GM12878 (cell line): ENCODE results near the gene SERPINA9. TPM values are rescaled to one million over a fixed set of nuclear protein-coding genes. Genes with fewer than 3 reads are reported as not detected.

Experiments used
- ATAC-seq: fragments of 200-7000 bp; cut with Tn5 transposase; 3 replicates; pipeline ENCODE4 v1.9.1; 2020; ENCODE audit warnings: mild to moderate bottlenecking, moderate library complexity
- BruUV-seq: library from RNA; stranded (reverse); fragments of 400-500 nt; replicated peaks from 2 replicates; lab custom pipeline; 2021; lab: Mats Ljungman, UMichigan
- CTCF ChIA-PET: fragments of 300-600 bp; sonication (Branson Sonifier 250); formaldehyde crosslinking; extraction: SDS; loops from one replicate; lab custom pipeline; 2021; ENCODE audit warnings: inconsistent platforms; lab: Yijun Ruan, JAX
- POLR2A ChIA-PET: fragments of 350-600 bp; formaldehyde crosslinking; extraction: SDS; loops from one replicate; lab custom pipeline; 2021; ENCODE audit warnings: inconsistent platforms; lab: Charles Lee
- RAD21 ChIA-PET: fragments of 300-600 bp; sonication (Branson Sonifier 250); formaldehyde crosslinking; loops from one replicate; lab custom pipeline; 2023; ENCODE audit warnings: antibody characterized with exemption; ENCODE audit not compliant: unreplicated experiment; lab: Charles Lee
- SMC1A ChIA-PET: fragments of 300-600 bp; sonication (Branson Sonifier 250); formaldehyde crosslinking; loops from one replicate; lab custom pipeline; 2023; ENCODE audit not compliant: unreplicated experiment, uncharacterized antibody; lab: Charles Lee
- DNase-seq: peaks from one replicate; pipeline ENCODE4 v3.0.0-alpha.2; 2011; ENCODE audit warnings: low read depth, low spot score
- FAIRE-seq: peaks from 3 replicates; lab custom pipeline; 2011; peaks lifted over from hg19 to GRCh38; lab: Jason Lieb, UNC
- H2AFZ ChIP-seq: 2 replicates; pipeline ENCODE4 v1.6.0; 2011; ENCODE audit warnings: low read depth, low read length, control low read depth; ENCODE audit not compliant: control insufficient read depth
- H3K27ac ChIP-seq: 2 replicates; pipeline ENCODE4 v1.5.1; 2011; ENCODE audit warnings: control low read depth; ENCODE audit not compliant: control insufficient read depth, insufficient read depth
- H3K27me3 ChIP-seq, 2 experiments: replicated peaks in 1 of 2; 2 replicates each; pipeline versions ENCODE4 v1.6.0 to v1.6.1; 2011; ENCODE audit warnings: low read length in 1 of 2; ENCODE audit not compliant: control insufficient read depth in 2 of 2, insufficient read depth in 2 of 2
- H3K36me3 ChIP-seq, 2 experiments: 2 replicates each; pipeline ENCODE4 v1.5.1; 2011; ENCODE audit warnings: low read length in 1 of 2; ENCODE audit not compliant: control insufficient read depth in 2 of 2, insufficient read depth in 2 of 2
- H3K4me1 ChIP-seq: 2 replicates; pipeline ENCODE4 v1.6.1; 2011; ENCODE audit warnings: mild to moderate bottlenecking, low read length, moderate library complexity, mixed read lengths; ENCODE audit not compliant: control insufficient read depth, insufficient read depth
- H3K4me2 ChIP-seq: 2 replicates; pipeline ENCODE4 v1.6.0; 2011; ENCODE audit warnings: control low read depth; ENCODE audit not compliant: control insufficient read depth, insufficient read depth
- H3K4me3 ChIP-seq: fragments of 200-600 bp; sonication (generic); 2 replicates; pipeline ENCODE4 v1.5.1; 2016
- H3K79me2 ChIP-seq: 2 replicates; pipeline ENCODE4 v1.6.0; 2011; ENCODE audit warnings: low read length; ENCODE audit not compliant: control insufficient read depth, insufficient read depth
- H3K9ac ChIP-seq: 2 replicates; pipeline ENCODE4 v1.8.0; 2011; ENCODE audit warnings: low read length, control low read depth, mixed read lengths; ENCODE audit not compliant: control insufficient read depth, insufficient read depth
- H3K9me3 ChIP-seq: replicated peaks from 3 replicates; pipeline ENCODE4 v1.5.1; 2011; ENCODE audit warnings: mild to moderate bottlenecking, low read length; ENCODE audit not compliant: control insufficient read depth, insufficient read depth
- H4K20me1 ChIP-seq: 2 replicates; pipeline ENCODE4 v1.6.0; 2011; ENCODE audit not compliant: control insufficient read depth, insufficient read depth
- CBX3 ChIP-seq: fragments of 200-600 bp; sonication (generic); IDR thresholded peaks from 2 replicates; pipeline ENCODE4 v1.6.1; 2016; ENCODE audit warnings: low read depth, borderline replicate concordance
- CREB1 ChIP-seq: IDR thresholded peaks from 2 replicates; pipeline ENCODE4 v1.6.1; 2012; ENCODE audit warnings: low read depth, mild to moderate bottlenecking, inconsistent platforms
- FOXM1 ChIP-seq: IDR thresholded peaks from 2 replicates; pipeline ENCODE4 v1.6.1; 2012; ENCODE audit warnings: low read depth, mild to moderate bottlenecking, inconsistent platforms, low read length, moderate library complexity
- JUND ChIP-seq: IDR thresholded peaks from 2 replicates; pipeline ENCODE4 v1.6.1; 2012; ENCODE audit warnings: low read depth, mild to moderate bottlenecking, low read length, improper control_type of control experiment, moderate library complexity
- PAX8 ChIP-seq: fragments of 450-650 bp; IDR thresholded peaks from 2 replicates; pipeline ENCODE4 v1.6.1; 2017; ENCODE audit warnings: mild to moderate bottlenecking, moderate library complexity
- RAD51 ChIP-seq: fragments of 450-650 bp; IDR thresholded peaks from 2 replicates; pipeline ENCODE4 v1.6.1; 2016; ENCODE audit warnings: moderate library complexity, mild to moderate bottlenecking, inconsistent platforms
- WGBS: methylation state at CpG from one replicate; pipeline ENCODE4 v1.1.6; 2016; ENCODE audit warnings: low lambda C conversion rate; ENCODE audit not compliant: insufficient replicate concordance, insufficient coverage; ENCODE audit errors: missing lambda C conversion rate; 5-methylcytosine and 5-hydroxymethylcytosine counted together
- in situ Hi-C: fragments of 300-500 bp; cut with MboI; formaldehyde crosslinking; loops from 9 replicates; pipeline ENCODE4 v1.14.3; 2018; ENCODE audit warnings: mixed read lengths
- intact Hi-C: fragments of 100-400 bp; cut with micrococcal nuclease; formaldehyde crosslinking; loops from one replicate; pipeline ENCODE4 v1.14.2; 2022; ENCODE audit not compliant: unreplicated experiment
- polyA plus RNA-seq, 11 experiments: library from polyadenylated mRNA; depleted of rRNA in 4 of 11; unstranded in 6 of 11; stranded (reverse) in 5 of 11; fragments of >200 nt; fragmentation: Nextera tagmentation in 4 of 11; fragmentation: Illumina TruSeq in 1 of 11; extraction: Ambion mirVana in 4 of 11; extraction: Trizol in 1 of 11; gene quantifications; 1 replicate in 1 of 11; 2 replicates in 10 of 11; pipeline versions ENCODE4 v1.2.1 to v1.2.3, GENCODE V29; 2011 to 2016; ENCODE audit warnings: inconsistent platforms in 2 of 11, missing spikeins in 2 of 11, low read depth in 1 of 11
- total RNA-seq, 4 experiments: library from RNA; depleted of rRNA in 3 of 4; stranded (reverse); fragments of >200 nt in 3 of 4; fragmentation: Illumina TruSeq in 1 of 4; extraction: Trizol in 1 of 4; gene quantifications; 2 replicates each; pipeline versions ENCODE4 v1.2.1 to v1.2.3, GENCODE V29; 2013 to 2021
- TF ChIP-seq, protein P1 (sequence below): IDR thresholded peaks from 2 replicates; pipeline ENCODE4 v1.6.1; 2012; ENCODE audit warnings: low read length, inconsistent platforms
- TF ChIP-seq, protein P2 (sequence below): IDR thresholded peaks from 2 replicates; pipeline ENCODE4 v1.6.1; 2011; ENCODE audit warnings: mild to moderate bottlenecking, low read depth, low read length, moderate library complexity; ENCODE audit not compliant: insufficient replicate concordance
- TF ChIP-seq, protein P3 (sequence below): fragments of 450-650 bp; IDR thresholded peaks from 2 replicates; pipeline ENCODE4 v1.6.1; 2016; ENCODE audit warnings: mild to moderate bottlenecking
- TF ChIP-seq, protein P4 (sequence below): fragments of 450-650 bp; IDR thresholded peaks from 2 replicates; pipeline ENCODE4 v1.6.1; 2018; ENCODE audit warnings: borderline replicate concordance, mild to moderate bottlenecking; ENCODE audit not compliant: partially characterized antibody

Gene SERPINA9
- total and polyA plus RNA-seq, 10 of the 15 experiments (the other 5 are each of a cell fraction or from before 2014, with no cell fraction given) = 0.05 TPM; not detected in 9

DNA sequence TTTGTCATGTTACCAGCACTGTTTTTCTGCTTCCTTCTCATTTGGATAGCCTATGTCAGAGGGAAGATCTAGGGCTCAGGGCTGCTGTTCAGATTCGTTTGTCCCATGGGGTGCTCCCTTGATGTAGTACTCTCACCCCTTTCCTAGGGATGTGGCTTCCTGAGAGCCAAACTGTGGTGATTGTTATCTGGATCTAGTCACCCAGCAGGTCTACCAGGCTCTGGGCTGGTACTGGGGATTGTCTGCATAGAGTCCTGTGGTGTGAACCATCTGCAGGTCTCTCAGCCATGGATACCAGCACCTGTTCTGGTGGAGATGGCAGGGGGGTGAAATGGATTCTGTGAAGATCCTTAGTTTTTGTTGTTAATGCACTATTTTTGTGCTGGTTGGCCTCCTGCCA lies 17.9 kb downstream of the SERPINA9 start:
- DNase-seq = no peak
- ATAC-seq = no peak
- SMC1A ChIA-PET = no interaction called here
- RAD21 ChIA-PET = no interaction called here
- Histone ChIP-seq H3K79me2 (no peaks in the 10 kb centered on the region), H3K9me3 (no peaks in the 10 kb centered on the region; the same call in 2 of the 3 replicates), H3K4me2 (no peak overlapping the region), H3K27ac (no peak overlapping the region), H3K36me3 (no peaks in the 10 kb centered on the region), H2AFZ (no peak overlapping the region), H3K4me3 (no peak overlapping the region), H4K20me1 (no peaks in the 10 kb centered on the region), H3K27me3 (no peaks in the 10 kb centered on the region), H3K9ac (no peak overlapping the region), H3K4me1 (no peaks in the 10 kb centered on the region)
- POLR2A ChIA-PET = no interaction called here
- 10% methylated on average over 1 of the region's 1 CpG for WGBS
- intact Hi-C loops = no loop called here
- CTCF ChIA-PET = interaction anchor here (0.7 kb wide), 1 partner anchor 29 kb away, joined by 3 read pairs; no protein-coding TSS in a partner anchor
- TF ChIP-seq, protein P1, sequence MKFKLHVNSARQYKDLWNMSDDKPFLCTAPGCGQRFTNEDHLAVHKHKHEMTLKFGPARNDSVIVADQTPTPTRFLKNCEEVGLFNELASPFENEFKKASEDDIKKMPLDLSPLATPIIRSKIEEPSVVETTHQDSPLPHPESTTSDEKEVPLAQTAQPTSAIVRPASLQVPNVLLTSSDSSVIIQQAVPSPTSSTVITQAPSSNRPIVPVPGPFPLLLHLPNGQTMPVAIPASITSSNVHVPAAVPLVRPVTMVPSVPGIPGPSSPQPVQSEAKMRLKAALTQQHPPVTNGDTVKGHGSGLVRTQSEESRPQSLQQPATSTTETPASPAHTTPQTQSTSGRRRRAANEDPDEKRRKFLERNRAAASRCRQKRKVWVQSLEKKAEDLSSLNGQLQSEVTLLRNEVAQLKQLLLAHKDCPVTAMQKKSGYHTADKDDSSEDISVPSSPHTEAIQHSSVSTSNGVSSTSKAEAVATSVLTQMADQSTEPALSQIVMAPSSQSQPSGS = no peak
- no peak for FAIRE-seq
- in situ Hi-C loops = no loop called here
- BruUV-seq = no TSS peak

DNA sequence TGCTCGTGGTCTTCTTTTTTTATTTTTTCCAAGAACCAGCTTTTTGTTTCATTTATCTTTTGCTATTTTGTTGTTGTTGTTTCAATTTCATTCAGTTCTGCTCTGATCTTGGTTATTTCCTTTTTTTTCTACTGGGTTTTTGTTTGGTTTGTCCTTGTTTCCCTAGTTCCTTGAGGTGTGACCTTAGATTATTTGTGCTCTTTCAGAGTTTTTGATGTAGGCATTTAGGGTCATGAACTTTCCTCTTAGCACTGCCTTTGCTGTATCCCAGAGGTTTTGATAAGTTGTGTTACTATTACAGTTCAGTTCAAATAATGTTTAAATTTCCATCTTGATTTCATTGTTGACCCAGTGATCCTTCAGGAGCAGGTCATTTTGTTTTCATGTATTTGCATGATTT lies 20.1 kb downstream of the SERPINA9 start:
- H3K9me3 ChIP-seq = no peaks in the 10 kb centered on the region; the same call in 2 of the 3 replicates
- no peak overlapping the region for H2AFZ ChIP-seq
- FAIRE-seq = no peak
- no peak overlapping the region for H3K4me2 ChIP-seq
- no peaks in the 10 kb centered on the region for H4K20me1 ChIP-seq
- H3K36me3 ChIP-seq = no peaks in the 10 kb centered on the region
- CTCF ChIA-PET = interaction anchor here (1.2 kb wide), 1 partner anchor 22 kb away, joined by 5 read pairs; no protein-coding TSS in a partner anchor
- no peak overlapping the region for H3K4me3 ChIP-seq
- RAD21 ChIA-PET = no interaction called here
- in situ Hi-C loops (no loop called here), intact Hi-C loops (no loop called here)
- SMC1A ChIA-PET = interaction anchor here (1.0 kb wide), 1 partner anchor 29 kb away, joined by 3 read pairs; no protein-coding TSS in a partner anchor
- no peaks in the 10 kb centered on the region for H3K79me2 ChIP-seq
- no peak overlapping the region for H3K27ac ChIP-seq
- DNase-seq = no peak
- 0% methylated on average over 1 of the region's 1 CpG for WGBS
- ATAC-seq = no peak
- 0 out of 4 replicates have a peak, but pooled peaks cover 0 to 1% of the 10 kb centered on the region in 2 experiments for H3K27me3 ChIP-seq
- POLR2A ChIA-PET = no interaction called here
- H3K9ac ChIP-seq = no peak overlapping the region
- no peaks in the 10 kb centered on the region for H3K4me1 ChIP-seq
- no TSS peak for BruUV-seq
- TF ChIP-seq, protein P2, sequence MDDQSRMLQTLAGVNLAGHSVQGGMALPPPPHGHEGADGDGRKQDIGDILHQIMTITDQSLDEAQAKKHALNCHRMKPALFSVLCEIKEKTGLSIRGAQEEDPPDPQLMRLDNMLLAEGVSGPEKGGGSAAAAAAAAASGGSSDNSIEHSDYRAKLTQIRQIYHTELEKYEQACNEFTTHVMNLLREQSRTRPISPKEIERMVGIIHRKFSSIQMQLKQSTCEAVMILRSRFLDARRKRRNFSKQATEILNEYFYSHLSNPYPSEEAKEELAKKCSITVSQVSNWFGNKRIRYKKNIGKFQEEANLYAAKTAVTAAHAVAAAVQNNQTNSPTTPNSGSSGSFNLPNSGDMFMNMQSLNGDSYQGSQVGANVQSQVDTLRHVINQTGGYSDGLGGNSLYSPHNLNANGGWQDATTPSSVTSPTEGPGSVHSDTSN = no peak
- TF ChIP-seq CBX3 = no peak
- TF ChIP-seq FOXM1 = no peak
- no peak for TF ChIP-seq JUND
- no peak for TF ChIP-seq CREB1
- TF ChIP-seq, protein P3, sequence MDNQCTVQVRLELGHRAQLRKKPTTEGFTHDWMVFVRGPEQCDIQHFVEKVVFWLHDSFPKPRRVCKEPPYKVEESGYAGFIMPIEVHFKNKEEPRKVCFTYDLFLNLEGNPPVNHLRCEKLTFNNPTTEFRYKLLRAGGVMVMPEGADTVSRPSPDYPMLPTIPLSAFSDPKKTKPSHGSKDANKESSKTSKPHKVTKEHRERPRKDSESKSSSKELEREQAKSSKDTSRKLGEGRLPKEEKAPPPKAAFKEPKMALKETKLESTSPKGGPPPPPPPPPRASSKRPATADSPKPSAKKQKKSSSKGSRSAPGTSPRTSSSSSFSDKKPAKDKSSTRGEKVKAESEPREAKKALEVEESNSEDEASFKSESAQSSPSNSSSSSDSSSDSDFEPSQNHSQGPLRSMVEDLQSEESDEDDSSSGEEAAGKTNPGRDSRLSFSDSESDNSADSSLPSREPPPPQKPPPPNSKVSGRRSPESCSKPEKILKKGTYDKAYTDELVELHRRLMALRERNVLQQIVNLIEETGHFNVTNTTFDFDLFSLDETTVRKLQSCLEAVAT = no peak
- TF ChIP-seq, protein P4, sequence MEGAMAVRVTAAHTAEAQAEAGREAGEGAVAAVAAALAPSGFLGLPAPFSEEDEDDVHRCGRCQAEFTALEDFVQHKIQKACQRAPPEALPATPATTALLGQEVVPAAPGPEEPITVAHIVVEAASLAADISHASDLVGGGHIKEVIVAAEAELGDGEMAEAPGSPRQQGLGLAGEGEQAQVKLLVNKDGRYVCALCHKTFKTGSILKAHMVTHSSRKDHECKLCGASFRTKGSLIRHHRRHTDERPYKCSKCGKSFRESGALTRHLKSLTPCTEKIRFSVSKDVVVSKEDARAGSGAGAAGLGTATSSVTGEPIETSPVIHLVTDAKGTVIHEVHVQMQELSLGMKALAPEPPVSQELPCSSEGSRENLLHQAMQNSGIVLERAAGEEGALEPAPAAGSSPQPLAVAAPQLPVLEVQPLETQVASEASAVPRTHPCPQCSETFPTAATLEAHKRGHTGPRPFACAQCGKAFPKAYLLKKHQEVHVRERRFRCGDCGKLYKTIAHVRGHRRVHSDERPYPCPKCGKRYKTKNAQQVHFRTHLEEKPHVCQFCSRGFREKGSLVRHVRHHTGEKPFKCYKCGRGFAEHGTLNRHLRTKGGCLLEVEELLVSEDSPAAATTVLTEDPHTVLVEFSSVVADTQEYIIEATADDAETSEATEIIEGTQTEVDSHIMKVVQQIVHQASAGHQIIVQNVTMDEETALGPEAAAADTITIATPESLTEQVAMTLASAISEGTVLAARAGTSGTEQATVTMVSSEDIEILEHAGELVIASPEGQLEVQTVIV = no peak
- TF ChIP-seq PAX8 = no peak
- TF ChIP-seq RAD51 = no peak
